ENCODE results near the gene WDR73. TPM values are rescaled to one million over a fixed set of nuclear protein-coding genes. Genes with fewer than 3 reads are reported as not detected.

WDR73 gene
- total RNA-seq, 1 donor = 26.8 TPM

DNA sequence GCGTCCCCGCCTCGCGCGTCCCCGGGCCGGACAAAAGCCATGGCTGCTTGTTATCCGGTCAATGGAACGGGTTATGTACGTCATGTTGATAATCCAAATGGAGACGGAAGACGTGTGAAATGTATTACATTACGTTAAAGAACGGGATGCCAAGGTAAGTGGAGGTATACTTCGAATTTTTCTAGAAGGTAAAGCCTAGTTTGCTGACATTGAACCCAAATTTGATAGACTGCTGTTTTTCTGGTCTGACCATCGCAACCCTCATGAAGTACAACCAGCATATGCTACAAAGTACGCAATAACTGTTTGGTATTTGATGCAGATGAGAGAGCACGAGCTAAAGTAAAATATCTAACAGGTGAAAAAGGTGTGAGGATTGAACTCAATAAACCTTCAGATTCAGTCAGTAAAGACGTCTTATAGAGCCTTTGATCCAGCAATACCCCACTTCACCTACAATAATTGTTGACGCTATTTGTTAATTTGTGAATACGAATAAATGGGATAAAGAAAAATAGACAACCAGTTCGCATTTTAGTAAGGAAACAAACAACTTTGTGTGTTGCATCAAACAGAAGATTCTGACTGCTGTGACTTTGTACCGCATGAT lies 19.8 kb downstream of the WDR73 start:
- peak; percentile 15 for DNase-seq (ENCODE audit: low read depth)
- peak overlapping the region; percentile 86 for H3K4me3 ChIP-seq (ENCODE audit: low read depth, low read length)
- TF ChIP-seq, protein P1, sequence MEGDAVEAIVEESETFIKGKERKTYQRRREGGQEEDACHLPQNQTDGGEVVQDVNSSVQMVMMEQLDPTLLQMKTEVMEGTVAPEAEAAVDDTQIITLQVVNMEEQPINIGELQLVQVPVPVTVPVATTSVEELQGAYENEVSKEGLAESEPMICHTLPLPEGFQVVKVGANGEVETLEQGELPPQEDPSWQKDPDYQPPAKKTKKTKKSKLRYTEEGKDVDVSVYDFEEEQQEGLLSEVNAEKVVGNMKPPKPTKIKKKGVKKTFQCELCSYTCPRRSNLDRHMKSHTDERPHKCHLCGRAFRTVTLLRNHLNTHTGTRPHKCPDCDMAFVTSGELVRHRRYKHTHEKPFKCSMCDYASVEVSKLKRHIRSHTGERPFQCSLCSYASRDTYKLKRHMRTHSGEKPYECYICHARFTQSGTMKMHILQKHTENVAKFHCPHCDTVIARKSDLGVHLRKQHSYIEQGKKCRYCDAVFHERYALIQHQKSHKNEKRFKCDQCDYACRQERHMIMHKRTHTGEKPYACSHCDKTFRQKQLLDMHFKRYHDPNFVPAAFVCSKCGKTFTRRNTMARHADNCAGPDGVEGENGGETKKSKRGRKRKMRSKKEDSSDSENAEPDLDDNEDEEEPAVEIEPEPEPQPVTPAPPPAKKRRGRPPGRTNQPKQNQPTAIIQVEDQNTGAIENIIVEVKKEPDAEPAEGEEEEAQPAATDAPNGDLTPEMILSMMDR (IDR thresholded peaks at IDR 0.05; ENCODE audit: insufficient read depth, low read length) = no peak

DNA sequence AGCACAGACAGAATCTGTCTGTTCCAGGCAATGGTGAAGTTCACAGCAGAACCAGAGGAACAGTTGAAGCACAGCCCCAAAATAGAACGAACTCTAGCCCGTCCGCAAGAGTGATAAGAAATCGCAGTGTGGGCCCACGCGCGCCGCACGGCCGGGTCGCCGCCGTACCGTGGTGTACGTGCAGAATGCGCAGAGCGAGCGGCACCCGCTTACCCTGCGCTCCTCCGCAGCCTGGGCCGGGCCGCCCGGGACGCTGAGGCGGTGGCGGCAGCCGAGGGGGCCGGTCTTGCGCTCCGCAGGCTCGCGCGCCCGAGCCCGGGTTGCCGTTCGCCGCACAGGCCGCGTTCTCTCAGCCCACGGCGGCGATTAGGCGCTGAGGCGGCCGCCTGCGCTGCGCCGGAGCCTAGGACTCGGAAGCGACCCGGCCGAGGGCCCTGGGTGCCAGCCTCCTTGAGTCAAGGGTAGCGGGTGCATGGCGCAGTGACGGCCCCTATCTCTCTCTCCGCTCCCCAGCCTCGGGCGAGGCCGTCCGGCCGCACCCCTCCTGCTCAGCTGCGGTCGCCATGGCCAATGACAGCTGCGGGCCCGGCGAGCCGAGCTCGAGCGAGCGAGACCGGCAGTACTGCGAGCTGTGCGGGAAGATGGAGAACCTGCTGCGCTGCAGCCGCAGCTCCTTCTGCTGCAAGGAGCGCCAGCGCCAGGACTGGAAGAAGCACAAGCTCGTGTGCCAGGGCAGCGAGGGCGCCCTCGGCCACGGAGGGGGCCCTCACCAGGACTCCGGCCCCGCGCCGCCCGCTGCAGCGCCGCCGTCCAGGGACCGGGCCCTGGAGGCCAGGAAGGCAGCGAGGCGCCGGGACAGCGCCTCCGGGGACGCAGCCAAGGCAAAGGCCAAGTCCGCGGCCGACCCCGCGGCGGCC lies 20.5 kb downstream of the WDR73 start:
- peak; percentile 64 for DNase-seq (ENCODE audit: low read depth)
- H3K4me3 ChIP-seq (ENCODE audit: low read depth, low read length) = peak overlapping the region; percentile 86
- TF ChIP-seq, protein P1 (IDR thresholded peaks at IDR 0.05; ENCODE audit: insufficient read depth, low read length) = no peak

DNA sequence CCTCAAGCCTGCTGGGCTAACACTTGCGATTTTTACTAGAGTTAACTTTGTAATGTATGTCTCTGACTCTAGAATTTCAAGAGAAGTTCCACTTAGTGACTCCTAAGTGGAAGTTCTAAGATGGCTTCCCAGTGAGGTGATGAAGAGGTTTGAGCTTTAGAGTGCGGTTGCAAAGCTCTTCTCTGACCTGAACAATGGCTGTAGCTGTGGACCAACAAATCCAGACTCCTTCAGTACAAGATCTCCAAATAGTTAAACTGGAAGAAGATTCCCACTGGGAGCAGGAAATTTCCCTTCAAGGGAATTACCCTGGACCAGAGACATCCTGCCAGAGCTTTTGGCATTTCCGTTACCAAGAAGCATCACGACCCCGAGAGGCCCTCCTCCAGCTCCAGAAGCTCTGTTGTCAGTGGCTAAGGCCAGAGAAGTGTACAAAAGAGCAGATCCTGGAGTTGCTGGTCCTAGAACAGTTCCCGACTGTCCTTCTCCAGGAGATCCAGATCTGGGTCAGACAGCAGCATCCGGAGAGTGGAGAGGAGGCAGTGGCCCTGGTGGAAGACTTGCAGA lies 22.3 kb downstream of the WDR73 start:
- DNase-seq (ENCODE audit: low read depth) = no peak
- peak overlapping the region; percentile 86 for H3K4me3 ChIP-seq (ENCODE audit: low read depth, low read length)

DNA sequence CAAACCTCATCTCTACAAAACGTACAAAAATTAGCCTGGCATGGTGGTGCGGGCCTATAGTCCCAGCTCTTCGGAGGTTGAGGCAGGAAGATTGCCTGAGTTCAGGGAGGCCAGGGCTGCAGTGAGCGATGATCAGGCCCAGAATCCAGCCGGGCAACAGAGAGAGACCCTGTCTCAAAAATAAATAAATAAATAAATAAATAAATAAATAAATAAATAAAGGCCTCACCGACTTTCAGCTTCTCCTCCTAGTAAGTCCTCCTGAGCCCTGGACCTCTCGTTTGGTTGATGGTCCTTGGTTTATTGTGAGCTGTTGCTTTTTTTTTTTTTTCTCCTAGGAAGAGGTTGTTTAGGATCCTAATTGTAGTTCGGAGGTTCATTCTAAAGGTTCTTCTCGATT lies 25.1 kb downstream of the WDR73 start:
- TF ChIP-seq, protein P1 (IDR thresholded peaks at IDR 0.05; ENCODE audit: insufficient read depth, low read length) = no peak
- no peak for DNase-seq (ENCODE audit: low read depth)
- no peak overlapping the region for H3K4me3 ChIP-seq (ENCODE audit: low read depth, low read length)

More for the DNA sequence above, 22.3 kb downstream of the WDR73 start:
- TF ChIP-seq, protein P1 (IDR thresholded peaks at IDR 0.05; ENCODE audit: insufficient read depth, low read length) = no peak

DNA sequence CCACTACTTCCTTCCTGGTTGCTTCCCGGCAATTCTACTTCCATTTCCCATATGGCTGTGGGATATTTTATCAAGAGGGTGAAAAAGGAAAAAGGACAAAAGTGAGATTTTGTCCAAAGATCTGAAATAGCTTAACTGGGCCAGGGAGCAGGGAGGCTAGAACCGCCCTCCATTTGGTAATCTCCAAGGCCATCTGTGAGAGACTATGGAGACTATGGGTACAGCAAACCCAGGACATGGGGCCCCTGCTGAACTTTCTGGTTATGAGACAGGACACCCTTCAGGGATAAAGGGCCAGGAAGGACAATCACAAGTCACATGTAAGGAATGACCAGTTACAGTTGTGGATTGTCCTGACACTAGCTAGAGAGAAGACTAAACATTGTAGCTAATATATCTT lies 29.0 kb downstream of the WDR73 start:
- DNase-seq (ENCODE audit: low read depth) = no peak
- no peak overlapping the region for H3K4me3 ChIP-seq (ENCODE audit: low read depth, low read length)
- TF ChIP-seq, protein P1 (IDR thresholded peaks at IDR 0.05; ENCODE audit: insufficient read depth, low read length) = no peak

DNA sequence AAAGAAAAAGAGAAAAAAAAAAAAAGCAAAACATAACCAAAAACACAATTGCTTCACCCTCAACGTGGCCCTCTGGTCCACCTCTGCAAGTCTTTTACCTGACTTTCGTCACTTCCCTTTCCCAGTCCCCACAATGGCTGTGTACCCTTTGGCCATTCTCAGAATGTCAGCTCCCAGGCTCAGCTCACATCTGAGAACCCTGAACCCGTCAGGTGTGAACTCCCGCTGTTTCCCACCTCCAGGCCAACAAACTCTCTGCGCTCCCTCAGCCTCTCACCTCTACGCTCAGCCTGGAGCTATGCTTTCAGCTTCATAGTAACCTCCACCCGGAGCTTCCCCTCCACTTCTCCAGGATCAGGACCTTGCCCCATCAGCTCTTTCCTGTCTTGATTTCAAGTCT lies 29.7 kb downstream of the WDR73 start:
- DNase-seq (ENCODE audit: low read depth) = no peak
- H3K4me3 ChIP-seq (ENCODE audit: low read depth, low read length) = no peak overlapping the region
- TF ChIP-seq, protein P1 (IDR thresholded peaks at IDR 0.05; ENCODE audit: insufficient read depth, low read length) = no peak

Data from fibroblast of the aortic adventitia (primary cell).